ENCODE measurements around the gene CHST11. TPM values are rescaled to one million over a fixed set of nuclear protein-coding genes. Genes with fewer than 3 reads are reported as not detected.

The CHST11 gene
- total RNA-seq (10 to 100 TPM; 53.4 to 53.6 TPM), total RNA-seq (37.2 to 217 (median 70.3) reads per million in 172 experiments)
- 28.8 TPM for polyA plus RNA-seq (2013, experiment 1 of 2)
- 28.3 TPM for polyA plus RNA-seq (2013, experiment 2 of 2)

DNA sequence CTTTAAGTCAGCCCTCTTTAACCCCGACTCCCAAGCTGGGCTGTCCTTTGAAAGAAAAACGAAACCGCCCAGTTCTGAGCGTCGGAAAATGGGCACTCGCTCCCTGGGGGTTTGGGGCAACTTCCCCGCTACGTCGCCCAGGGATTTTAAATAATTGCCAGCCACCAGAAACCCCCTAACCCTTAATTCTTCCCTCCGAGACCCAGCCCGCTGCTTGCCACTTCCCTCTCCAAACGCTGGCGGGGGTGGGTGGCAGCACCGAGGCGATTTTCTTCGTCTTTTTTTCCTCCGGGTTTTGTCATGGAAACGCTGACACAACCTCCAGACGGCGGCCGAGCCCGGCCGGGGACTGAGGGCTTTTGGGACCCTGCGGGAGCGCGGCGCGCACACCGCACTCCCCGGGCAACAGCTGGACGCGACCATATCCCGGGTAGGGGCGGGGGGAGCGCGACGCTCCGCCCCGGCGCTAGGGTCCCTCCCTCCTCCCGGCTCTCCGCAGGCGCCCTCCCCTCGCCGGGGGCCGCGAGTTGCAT, at the start of gene CHST11:
Gene CHST11 (plus strand): TSS at position 532 of the 533 bp plus-strand sequence.
- Mint-ChIP-seq H3K27me3 (no peaks in the 10 kb centered on the region), H3K4me3 (peak within 1 kb of the TSS; percentile 99), H3K27ac (peak within 1 kb of the TSS; percentile 86), H3K36me3 (ENCODE audit: low read depth) (peaks cover 41% of the 10 kb centered on the region), H3K9me3 (no peaks in the 10 kb centered on the region), H3K4me1 (ENCODE audit: low read depth) (peaks cover 45% of the 10 kb centered on the region)
- Histone ChIP-seq H3K27ac (ENCODE audit: low read depth in 1 of 2, low read length in 2 of 2) (peak within 1 kb of the TSS; percentile 49 to 78), H3K27me3 (ENCODE audit: control insufficient read depth in 1 of 2, insufficient read depth in 2 of 2, low read length in 2 of 2) (no peaks in the 10 kb centered on the region), H3K4me1 (ENCODE audit: insufficient read depth, low read length) (peaks cover 27% of the 10 kb centered on the region), H3K9me3 (ENCODE audit: control insufficient read depth in 1 of 2, insufficient read depth in 1 of 2, low read length in 2 of 2) (no peaks in the 10 kb centered on the region), H3K4me3 (ENCODE audit: low read length) (peak within 1 kb of the TSS; percentile 100), H3K36me3 (ENCODE audit: insufficient read depth, low read length) (no peaks in the 10 kb centered on the region)
- TF ChIP-seq CTCF (IDR thresholded peaks at IDR 0.05) = no peak
- CTCF ChIA-PET = interaction anchor here (1.1 to 3.5 kb wide), 7 partner anchors 13 to 227 kb away, joined by 3 to 14 read pairs (median 5); no protein-coding TSS in a partner anchor
- peak; percentile 60 for ATAC-seq (ENCODE audit: poor library complexity)
- peak; percentile 53 to 89 (median 69) for DNase-seq
- POLR2A ChIA-PET = interaction anchor here (1.0 to 6.2 kb wide), 9 partner anchors 16 to 264 kb away, joined by 3 to 56 read pairs (median 10); no protein-coding TSS in a partner anchor
- intact Hi-C loops (cut with DNase I, micrococcal nuclease) = loop anchor here (2.0 to 10.0 kb wide), 8 partner anchors 112 to 498 kb away; partner anchors contain the start of genes SLC41A2 (in 1 of the 2) and TXNRD1 (in 1 of the 2)

DNA sequence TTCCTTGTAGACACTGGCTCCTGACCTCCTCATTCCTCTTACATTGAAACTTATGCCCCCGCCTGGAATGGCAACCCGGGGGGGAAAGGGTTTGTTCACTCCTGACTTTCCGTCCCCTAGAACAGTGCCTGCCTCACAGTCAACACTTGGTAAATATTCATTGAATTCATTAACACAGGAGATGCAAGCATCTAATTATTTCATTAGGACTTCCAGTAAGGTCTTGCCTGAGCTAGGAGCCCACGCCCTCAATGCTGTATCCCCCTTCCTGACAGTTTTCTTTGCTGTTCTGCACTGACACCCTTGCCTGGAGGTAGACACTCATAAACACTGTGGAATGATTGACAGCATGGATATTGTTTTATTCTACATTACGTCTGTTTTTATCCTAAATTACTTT, 49.3 kb upstream of the CHST11 start:
- DNase-seq = no peak
- Histone ChIP-seq H3K27me3 (ENCODE audit: control insufficient read depth in 1 of 2, insufficient read depth in 2 of 2, low read length in 2 of 2) (no peaks in the 10 kb centered on the region), H3K9me3 (ENCODE audit: control insufficient read depth in 1 of 2, insufficient read depth in 1 of 2, low read length in 2 of 2) (no peaks in the 10 kb centered on the region), H3K27ac (ENCODE audit: low read depth in 1 of 2, low read length in 2 of 2) (no peak overlapping the region), H3K4me1 (ENCODE audit: insufficient read depth, low read length) (no peaks in the 10 kb centered on the region), H3K36me3 (ENCODE audit: insufficient read depth, low read length) (no peaks in the 10 kb centered on the region), H3K4me3 (ENCODE audit: low read length) (no peak overlapping the region)
- CTCF ChIA-PET = no interaction called here
- POLR2A ChIA-PET = no interaction called here
- no peak for ATAC-seq (ENCODE audit: poor library complexity)
- H3K27ac Mint-ChIP-seq = no peak overlapping the region
- no peak for TF ChIP-seq CTCF (IDR thresholded peaks at IDR 0.05)
- no peaks in the 10 kb centered on the region for H3K4me1 Mint-ChIP-seq (ENCODE audit: low read depth)
- no peaks in the 10 kb centered on the region for H3K9me3 Mint-ChIP-seq
- intact Hi-C loops (cut with DNase I, micrococcal nuclease) = no loop called here
- H3K27me3 Mint-ChIP-seq = no peaks in the 10 kb centered on the region
- H3K36me3 Mint-ChIP-seq (ENCODE audit: low read depth) = no peaks in the 10 kb centered on the region
- H3K4me3 Mint-ChIP-seq = no peak overlapping the region

- DNase-seq = no peak
- Histone ChIP-seq H3K27ac (ENCODE audit: low read depth in 1 of 2, low read length in 2 of 2) (no peak overlapping the region), H3K36me3 (ENCODE audit: insufficient read depth, low read length) (no peaks in the 10 kb centered on the region), H3K27me3 (ENCODE audit: control insufficient read depth in 1 of 2, insufficient read depth in 2 of 2, low read length in 2 of 2) (no peaks in the 10 kb centered on the region), H3K4me1 (ENCODE audit: insufficient read depth, low read length) (no peaks in the 10 kb centered on the region), H3K9me3 (ENCODE audit: control insufficient read depth in 1 of 2, insufficient read depth in 1 of 2, low read length in 2 of 2) (peaks cover 0 to 4% of the 10 kb centered on the region in 2 experiments), H3K4me3 (ENCODE audit: low read length) (no peak overlapping the region)
- TF ChIP-seq CTCF (IDR thresholded peaks at IDR 0.05) = no peak
- CTCF ChIA-PET = no interaction called here
- Mint-ChIP-seq H3K4me1 (ENCODE audit: low read depth) (no peaks in the 10 kb centered on the region), H3K4me3 (no peak overlapping the region), H3K27ac (no peak overlapping the region), H3K27me3 (no peaks in the 10 kb centered on the region), H3K9me3 (no peaks in the 10 kb centered on the region), H3K36me3 (ENCODE audit: low read depth) (no peaks in the 10 kb centered on the region)
- no peak for ATAC-seq (ENCODE audit: poor library complexity)
- intact Hi-C loops (cut with DNase I, micrococcal nuclease) = no loop called here
- POLR2A ChIA-PET = no interaction called here
These were observed 48.8 kb upstream of the CHST11 start for GRCh38 chr12:104407922-104408321.

Data from CD4-positive, alpha-beta T cell (primary cell).